Cardiac muscle cell (in vitro differentiated cells and primary cell): Measurements from ENCODE around the gene RNASE9. TPM values are rescaled to one million over a fixed set of nuclear protein-coding genes. Genes with fewer than 3 reads are reported as not detected.

Experiments
- DNase-seq, 2 donors: peaks; one replicate each; pipeline versions ENCODE4 v3.0.0 to v3.0.0-alpha.2; 2010 to 2017; ENCODE audit warnings: low read depth in 1 of 2, low spot score in 1 of 2
- H3K27ac ChIP-seq: fragments of 200-600 bp; sonication (generic); 2 replicates; pipeline ENCODE4 v1.5.1; 2016
- H3K27me3 ChIP-seq: fragments of 200-600 bp; sonication (generic); 2 replicates; pipeline ENCODE4 v1.6.0; 2016; ENCODE audit warnings: control low read depth
- H3K36me3 ChIP-seq: fragments of 200-600 bp; sonication (generic); 2 replicates; pipeline ENCODE4 v1.5.1; 2016; ENCODE audit warnings: control low read depth
- H3K4me1 ChIP-seq: fragments of 200-600 bp; sonication (generic); 2 replicates; pipeline ENCODE4 v1.8.1; 2017; ENCODE audit warnings: low read depth, mild to moderate bottlenecking, mixed run types
- H3K4me3 ChIP-seq: fragments of 200-600 bp; sonication (generic); 2 replicates; pipeline ENCODE4 v1.5.1; 2016; ENCODE audit warnings: mild to moderate bottlenecking
- H3K9me3 ChIP-seq: fragments of 200-600 bp; sonication (generic); 2 replicates; pipeline ENCODE4 v1.5.1; 2017; ENCODE audit warnings: low read depth, mild to moderate bottlenecking, control low read depth
- polyA plus RNA-seq: library from polyadenylated mRNA; unstranded; fragments of >200 nt; fragmentation: Nextera tagmentation; extraction: Ambion mirVana; gene quantifications from 2 replicates; pipeline ENCODE4 v1.2.1, GENCODE V29; 2016
- total RNA-seq: library from RNA; depleted of rRNA; stranded (reverse); fragments of >200 nt; gene quantifications from 2 replicates; pipeline ENCODE4 v1.2.3, GENCODE V29; 2016
- TF ChIP-seq, protein P1 (sequence below): IDR thresholded peaks from 2 replicates; pipeline ENCODE4 v1.5.1; 2012; ENCODE audit warnings: low read depth, mild to moderate bottlenecking, low read length

RNASE9 gene
- not detected in 2 replicates for total RNA-seq
- not detected in 2 replicates for polyA plus RNA-seq

DNA sequence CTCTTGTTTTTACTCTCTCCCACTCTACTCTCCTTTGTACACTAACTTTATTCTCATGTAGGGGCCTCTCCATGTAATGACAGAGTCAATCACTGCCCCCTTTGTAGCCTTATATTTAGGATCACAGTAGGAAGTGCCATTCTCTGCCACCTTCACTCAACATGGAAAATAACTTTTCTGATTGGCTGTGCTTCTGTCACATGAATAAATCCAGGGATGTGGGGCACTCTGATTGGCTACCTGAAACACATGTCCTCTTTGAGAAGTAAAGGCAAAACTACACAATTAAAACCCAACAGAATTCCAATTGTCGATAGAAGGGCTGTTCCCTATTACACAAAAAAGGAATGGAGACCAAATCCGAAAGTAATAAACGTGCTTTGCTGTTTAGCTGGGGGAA, at the start of gene RNASE9:
Gene RNASE9 (minus strand): TSS at position 87 of the 400 bp plus-strand sequence.
- TF ChIP-seq, protein P1, sequence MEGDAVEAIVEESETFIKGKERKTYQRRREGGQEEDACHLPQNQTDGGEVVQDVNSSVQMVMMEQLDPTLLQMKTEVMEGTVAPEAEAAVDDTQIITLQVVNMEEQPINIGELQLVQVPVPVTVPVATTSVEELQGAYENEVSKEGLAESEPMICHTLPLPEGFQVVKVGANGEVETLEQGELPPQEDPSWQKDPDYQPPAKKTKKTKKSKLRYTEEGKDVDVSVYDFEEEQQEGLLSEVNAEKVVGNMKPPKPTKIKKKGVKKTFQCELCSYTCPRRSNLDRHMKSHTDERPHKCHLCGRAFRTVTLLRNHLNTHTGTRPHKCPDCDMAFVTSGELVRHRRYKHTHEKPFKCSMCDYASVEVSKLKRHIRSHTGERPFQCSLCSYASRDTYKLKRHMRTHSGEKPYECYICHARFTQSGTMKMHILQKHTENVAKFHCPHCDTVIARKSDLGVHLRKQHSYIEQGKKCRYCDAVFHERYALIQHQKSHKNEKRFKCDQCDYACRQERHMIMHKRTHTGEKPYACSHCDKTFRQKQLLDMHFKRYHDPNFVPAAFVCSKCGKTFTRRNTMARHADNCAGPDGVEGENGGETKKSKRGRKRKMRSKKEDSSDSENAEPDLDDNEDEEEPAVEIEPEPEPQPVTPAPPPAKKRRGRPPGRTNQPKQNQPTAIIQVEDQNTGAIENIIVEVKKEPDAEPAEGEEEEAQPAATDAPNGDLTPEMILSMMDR, result no peak
- DNase-seq, result no peak
- Histone ChIP-seq H3K9me3 (no peaks in the 10 kb centered on the region), H3K27me3 (no peaks in the 10 kb centered on the region), H3K27ac (peak within 1 kb of the TSS; percentile 97), H3K4me3 (no peak within 1 kb of the TSS), H3K36me3 (no peaks in the 10 kb centered on the region), H3K4me1 (peaks cover 36% of the 10 kb centered on the region)

DNA sequence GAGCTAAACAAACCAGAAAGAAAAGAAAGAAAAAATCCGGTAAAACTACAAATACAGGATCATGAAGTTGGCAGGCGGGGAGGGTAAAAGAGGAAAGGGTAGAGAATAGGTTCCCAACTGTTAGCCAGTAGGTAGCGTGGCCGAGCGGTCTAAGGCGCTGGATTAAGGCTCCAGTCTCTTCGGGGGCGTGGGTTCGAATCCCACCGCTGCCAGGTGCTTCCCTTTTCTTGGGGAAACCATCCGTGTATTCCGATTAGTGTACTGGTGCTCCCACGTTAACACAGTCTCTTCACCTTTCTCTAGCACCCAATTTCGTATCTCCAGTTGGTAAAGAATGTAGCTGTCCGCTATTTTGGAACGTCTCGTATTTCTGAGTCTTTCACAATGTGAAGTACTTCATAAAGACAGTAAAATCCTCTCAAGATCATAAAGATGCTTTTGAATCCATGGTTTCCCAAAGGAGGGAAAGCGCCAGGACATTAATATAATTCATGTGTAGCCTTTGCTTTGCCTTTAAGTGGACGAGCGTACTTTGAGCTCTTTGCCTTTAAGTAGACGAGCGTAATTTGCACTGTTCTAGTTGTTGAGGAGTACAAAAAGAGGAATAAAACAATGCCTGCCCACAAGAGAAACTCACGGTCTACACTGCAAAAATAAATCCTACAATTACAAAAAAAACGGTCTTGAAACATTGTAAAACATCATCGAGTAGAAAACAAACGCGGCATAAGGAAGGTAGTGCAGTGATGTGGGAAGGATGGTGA, 49.3 kb upstream of the RNASE9 start:
- Histone ChIP-seq H3K4me1 (peaks cover 5% of the 10 kb centered on the region), H3K27me3 (no peaks in the 10 kb centered on the region), H3K36me3 (no peaks in the 10 kb centered on the region), H3K9me3 (no peaks in the 10 kb centered on the region), H3K27ac (no peak overlapping the region), H3K4me3 (peak overlapping the region; percentile 96)
- peak; percentile 69 to 80 for DNase-seq
- TF ChIP-seq, protein P1, result no peak

DNA sequence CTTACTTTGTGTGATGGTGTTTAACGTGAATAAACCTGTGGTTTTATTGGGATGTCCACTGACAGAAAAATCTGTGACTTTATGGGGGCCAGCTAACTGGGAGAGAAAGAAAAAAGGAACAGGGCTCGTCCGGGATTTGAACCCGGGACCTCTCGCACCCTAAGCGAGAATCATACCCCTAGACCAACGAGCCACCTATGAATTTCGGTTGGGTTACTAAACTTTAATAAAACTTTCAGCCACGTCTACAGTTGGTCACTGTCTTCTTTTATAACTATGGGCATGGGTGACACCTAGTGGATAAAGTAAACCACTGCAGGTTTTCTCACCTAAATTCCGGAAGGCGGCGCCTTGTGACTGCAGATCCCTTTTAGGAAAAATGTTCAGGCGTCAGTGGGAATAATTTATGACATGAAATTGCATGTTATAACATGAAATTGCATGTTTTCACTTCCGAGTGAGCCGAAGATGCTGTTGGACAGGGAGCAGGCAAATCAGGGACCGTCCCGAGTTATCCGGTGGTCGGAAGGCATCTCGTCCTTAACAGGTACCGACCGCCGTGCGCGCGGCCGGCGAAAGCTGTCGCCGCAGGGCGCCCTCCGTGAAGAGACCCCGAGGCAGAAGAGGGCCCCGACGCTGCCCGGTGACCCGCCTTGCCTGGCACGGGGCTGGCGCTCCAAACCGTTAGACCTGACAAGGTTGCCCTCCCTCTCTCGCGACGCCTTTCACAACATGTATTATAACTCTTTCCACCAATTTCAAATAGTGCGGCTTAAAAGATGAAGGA, 48.6 kb upstream of the RNASE9 start:
- TF ChIP-seq, protein P1, result peak; percentile 86
- Histone ChIP-seq H3K9me3 (no peaks in the 10 kb centered on the region), H3K27ac (no peak overlapping the region), H3K4me1 (peaks cover 2% of the 10 kb centered on the region), H3K36me3 (no peaks in the 10 kb centered on the region), H3K27me3 (no peaks in the 10 kb centered on the region), H3K4me3 (peak overlapping the region; percentile 96)
- peak; percentile 88 to 93 for DNase-seq

DNA sequence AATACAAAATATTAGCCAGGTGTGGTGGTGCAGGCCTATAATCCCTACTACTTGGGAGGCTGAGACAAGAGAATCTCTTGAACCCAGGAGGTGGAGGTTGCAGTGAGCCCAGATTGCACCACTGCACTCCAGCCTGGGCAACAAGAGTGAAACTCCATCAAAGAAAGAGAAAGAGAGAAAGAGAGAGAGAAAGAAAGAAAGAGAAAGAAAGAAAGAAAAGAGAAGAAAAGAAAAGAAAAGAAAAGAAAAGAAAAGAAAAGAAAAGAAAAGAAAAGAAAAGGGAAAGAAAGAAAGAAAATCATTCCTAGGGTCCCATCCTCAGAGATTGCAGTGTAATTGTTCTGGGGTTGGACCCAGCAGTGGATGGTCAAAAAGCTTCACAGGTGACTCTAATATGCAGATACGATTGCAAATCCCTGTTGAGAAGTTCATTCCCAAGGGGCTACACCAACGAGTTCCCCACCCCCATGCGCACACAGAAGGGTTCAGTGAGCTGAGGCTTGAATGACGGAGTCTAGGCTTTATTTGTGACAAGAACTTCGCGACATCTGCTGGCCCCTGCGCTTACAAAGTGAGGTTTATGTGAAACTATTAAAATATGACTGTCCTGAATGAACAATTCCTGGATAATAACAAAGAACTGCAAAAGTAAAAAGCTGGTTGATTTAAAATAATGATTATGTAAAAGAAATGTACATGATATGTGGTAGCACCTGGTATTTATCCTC, 47.7 kb upstream of the RNASE9 start:
- Histone ChIP-seq H3K4me3 (no peak overlapping the region), H3K27me3 (no peaks in the 10 kb centered on the region), H3K27ac (no peak overlapping the region), H3K36me3 (no peaks in the 10 kb centered on the region), H3K4me1 (no peaks in the 10 kb centered on the region), H3K9me3 (no peaks in the 10 kb centered on the region)
- TF ChIP-seq, protein P1, result no peak
- no peak for DNase-seq

DNA sequence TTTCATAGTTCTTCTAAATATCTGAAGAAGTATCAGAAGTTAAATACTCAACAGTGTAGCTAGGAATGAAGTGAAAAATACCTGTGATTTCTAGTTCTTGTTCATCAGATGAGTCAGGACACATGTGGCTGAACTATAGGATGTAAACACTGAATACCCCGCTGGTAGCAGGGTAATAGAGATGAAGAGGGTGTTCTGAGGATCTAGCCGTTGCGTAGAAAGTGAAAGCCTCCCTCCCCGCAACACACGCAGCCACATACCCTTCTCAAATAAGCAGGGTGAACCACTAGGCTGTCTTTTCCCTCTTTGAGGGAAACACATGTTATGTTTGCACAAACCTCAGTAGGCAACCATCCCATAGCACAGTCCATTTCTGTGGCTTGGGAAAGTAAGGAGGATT, 46.8 kb upstream of the RNASE9 start:
- TF ChIP-seq, protein P1, result no peak
- Histone ChIP-seq H3K27me3 (no peaks in the 10 kb centered on the region), H3K4me1 (no peaks in the 10 kb centered on the region), H3K36me3 (no peaks in the 10 kb centered on the region), H3K4me3 (no peak overlapping the region), H3K27ac (no peak overlapping the region), H3K9me3 (no peaks in the 10 kb centered on the region)
- no peak for DNase-seq
